H9 (cell line): Measurements from ENCODE around the gene NDUFAF4. TPM values are rescaled to one million over a fixed set of nuclear protein-coding genes. Genes with fewer than 3 reads are reported as not detected.

ENCODE experiments used
- DNase-seq: peaks from one replicate; pipeline ENCODE4 v3.0.0-alpha.2; 2017
- H2AFZ ChIP-seq: one replicate; pipeline ENCODE4 v1.6.1; 2013; ENCODE audit warnings: mild to moderate bottlenecking, low read length, control low read depth, moderate library complexity
- H2AK5ac ChIP-seq: 2 replicates; pipeline ENCODE4 v1.6.1; 2013; ENCODE audit warnings: low read length, control low read depth, mixed read lengths; ENCODE audit not compliant: insufficient read length
- H2BK120ac ChIP-seq: one replicate; pipeline ENCODE4 v1.6.1; 2013; ENCODE audit warnings: low read depth, mild to moderate bottlenecking, low read length, control low read depth, inconsistent platforms; ENCODE audit not compliant: poor library complexity, severe bottlenecking
- H2BK12ac ChIP-seq: 2 replicates; pipeline ENCODE4 v1.6.1; 2013; ENCODE audit warnings: low read length, control low read depth, mixed read lengths, low read depth; ENCODE audit not compliant: insufficient read length
- H2BK15ac ChIP-seq: 2 replicates; pipeline ENCODE4 v1.6.1; 2013; ENCODE audit warnings: low read depth, low read length, control low read depth
- H2BK20ac ChIP-seq: one replicate; pipeline ENCODE4 v1.6.1; 2013; ENCODE audit warnings: low read depth, mild to moderate bottlenecking, low read length, control low read depth, inconsistent platforms; ENCODE audit not compliant: poor library complexity, severe bottlenecking
- H2BK5ac ChIP-seq: 2 replicates; pipeline ENCODE4 v1.6.1; 2013; ENCODE audit warnings: low read length, control low read depth, mixed read lengths; ENCODE audit not compliant: insufficient read length
- H3K14ac ChIP-seq: 2 replicates; pipeline ENCODE4 v1.6.1; 2013; ENCODE audit warnings: low read length, control low read depth; ENCODE audit not compliant: insufficient read depth
- H3K18ac ChIP-seq: 2 replicates; pipeline ENCODE4 v1.6.1; 2013; ENCODE audit warnings: low read depth, mild to moderate bottlenecking, mixed read lengths, low read length, control low read depth; ENCODE audit not compliant: insufficient read length
- H3K23ac ChIP-seq: 2 replicates; pipeline ENCODE4 v1.6.1; 2013; ENCODE audit warnings: low read length, control low read depth, mixed read lengths, low read depth; ENCODE audit not compliant: insufficient read length
- H3K23me2 ChIP-seq: 2 replicates; pipeline ENCODE4 v1.6.1; 2013; ENCODE audit warnings: low read depth, mild to moderate bottlenecking, mixed read lengths, low read length, control low read depth; ENCODE audit not compliant: insufficient read length, poor library complexity, severe bottlenecking
- H3K27ac ChIP-seq: 2 replicates; pipeline ENCODE4 v1.5.1; 2013; ENCODE audit warnings: low read length, control low read depth, mixed read lengths, low read depth; ENCODE audit not compliant: insufficient read length
- H3K27me3 ChIP-seq: 2 replicates; pipeline ENCODE4 v1.6.1; 2013; ENCODE audit warnings: low read length, control low read depth, inconsistent platforms; ENCODE audit not compliant: insufficient read depth
- H3K4ac ChIP-seq: 2 replicates; pipeline ENCODE4 v1.6.1; 2013; ENCODE audit warnings: low read depth, mild to moderate bottlenecking, control low read depth, inconsistent platforms, low read length, moderate library complexity
- H3K4me1 ChIP-seq: 2 replicates; pipeline ENCODE4 v1.6.1; 2013; ENCODE audit warnings: low read length, control low read depth, inconsistent platforms; ENCODE audit not compliant: insufficient read depth
- H3K4me2 ChIP-seq: 2 replicates; pipeline ENCODE4 v1.6.1; 2013; ENCODE audit warnings: low read length, control low read depth, mixed read lengths; ENCODE audit not compliant: insufficient read length, insufficient read depth
- H3K56ac ChIP-seq: 2 replicates; pipeline ENCODE4 v1.6.1; 2013; ENCODE audit warnings: low read depth, mild to moderate bottlenecking, mixed read lengths, low read length, control low read depth; ENCODE audit not compliant: insufficient read length
- H3K79me1 ChIP-seq: 2 replicates; pipeline ENCODE4 v1.6.1; 2013; ENCODE audit warnings: low read depth, mild to moderate bottlenecking, moderate library complexity, low read length, control low read depth, inconsistent platforms; ENCODE audit not compliant: insufficient read depth, poor library complexity, severe bottlenecking
- H3K79me2 ChIP-seq: 2 replicates; pipeline ENCODE4 v1.6.1; 2013; ENCODE audit warnings: low read length, control low read depth, inconsistent platforms; ENCODE audit not compliant: insufficient read depth
- H3K9ac ChIP-seq: 2 replicates; pipeline ENCODE4 v1.6.1; 2013; ENCODE audit warnings: low read length, control low read depth, mixed read lengths; ENCODE audit not compliant: insufficient read length; ENCODE audit errors: extremely low read depth
- H3K9me3 ChIP-seq: one replicate; pipeline ENCODE4 v1.6.1; 2013; ENCODE audit warnings: low read depth, low read length, inconsistent platforms; ENCODE audit not compliant: control insufficient read depth
- H3T11ph ChIP-seq: one replicate; pipeline ENCODE4 v1.6.1; 2013; ENCODE audit warnings: mild to moderate bottlenecking, low read length, control low read depth, inconsistent platforms
- H4K20me1 ChIP-seq: one replicate; pipeline ENCODE4 v1.6.1; 2013; ENCODE audit not compliant: control insufficient read depth, insufficient read length, insufficient read depth
- H4K5ac ChIP-seq: 2 replicates; pipeline ENCODE4 v1.6.1; 2013; ENCODE audit warnings: low read depth, mild to moderate bottlenecking, mixed read lengths, low read length, control low read depth; ENCODE audit not compliant: insufficient read length
- H4K8ac ChIP-seq: replicated peaks from 2 replicates; pipeline ENCODE4 v1.6.1; 2013; ENCODE audit warnings: low read length, control low read depth, mixed read lengths, low read depth; ENCODE audit not compliant: insufficient read length
- H4K91ac ChIP-seq: 2 replicates; pipeline ENCODE4 v1.6.1; 2013; ENCODE audit warnings: low read depth, mild to moderate bottlenecking, moderate library complexity, mixed read lengths, low read length, control low read depth; ENCODE audit not compliant: insufficient read length
- H3K27ac Mint-ChIP-seq, 3 experiments: 2 replicates in 2 of 3; 3 replicates in 1 of 3; pipeline ENCODE4 v1.8.0; 2020 to 2021; ENCODE audit warnings: mixed read lengths in 3 of 3, mild to moderate bottlenecking in 1 of 3, moderate library complexity in 1 of 3
- H3K27me3 Mint-ChIP-seq: 2 replicates; pipeline ENCODE4 v1.8.0; 2021; ENCODE audit warnings: low read depth, mild to moderate bottlenecking, moderate library complexity, mixed read lengths
- H3K36me3 Mint-ChIP-seq, 3 experiments: 2 replicates in 2 of 3; 3 replicates in 1 of 3; pipeline ENCODE4 v1.8.0; 2020 to 2021; ENCODE audit warnings: low read depth in 3 of 3, mixed read lengths in 3 of 3; ENCODE audit not compliant: insufficient read depth in 1 of 3
- H3K4me1 Mint-ChIP-seq, 2 experiments: 2 replicates each; pipeline ENCODE4 v1.8.0; 2020; ENCODE audit warnings: mixed read lengths in 2 of 2
- H3K4me3 Mint-ChIP-seq, 2 experiments: 2 replicates in 1 of 2; 3 replicates in 1 of 2; pipeline ENCODE4 v1.8.0; 2020 to 2021; ENCODE audit warnings: mild to moderate bottlenecking in 2 of 2, mixed read lengths in 2 of 2, moderate library complexity in 1 of 2
- H3K9me3 Mint-ChIP-seq, 2 experiments: 2 replicates in 1 of 2; 3 replicates in 1 of 2; pipeline ENCODE4 v1.8.0; 2020; ENCODE audit warnings: mild to moderate bottlenecking in 2 of 2, mixed read lengths in 2 of 2, moderate library complexity in 1 of 2
- CTCF ChIP-seq: fragments of 200-600 bp; sonication (generic); conservative IDR thresholded peaks from 3 replicates; pipeline ENCODE4 v1.8.0; 2021; ENCODE audit warnings: antibody characterized with exemption, mild to moderate bottlenecking
- total RNA-seq: library from RNA; stranded (reverse); gene quantifications from 2 replicates; pipeline ENCODE4 v1.2.1, GENCODE V29; 2021

The NDUFAF4 gene
- total RNA-seq, 1 experiment from 2014 or later: 86.6 TPM

GRCh38 chr6:96878143-96878542 is 19.5 kb downstream of the NDUFAF4 start:
- Histone ChIP-seq H3K79me2 (no peaks in the 10 kb centered on the region), H3K4me2 (no peak overlapping the region), H3T11ph (no peak overlapping the region), H3K56ac (no peak overlapping the region), H2AFZ (no peak overlapping the region), H4K5ac (no peak overlapping the region), H3K4ac (no peak overlapping the region), H2BK5ac (no peak overlapping the region), H2AK5ac (no peak overlapping the region), H3K14ac (no peak overlapping the region), H2BK12ac (no peak overlapping the region), H2BK15ac (no peak overlapping the region), H2BK120ac (no peak overlapping the region), H2BK20ac (no peak overlapping the region), H3K23ac (no peak overlapping the region), H4K91ac (no peak overlapping the region), H4K8ac (no peak overlapping the region), H3K27me3 (no peaks in the 10 kb centered on the region), H3K9ac (no peak overlapping the region), H3K79me1 (no peaks in the 10 kb centered on the region), H3K18ac (no peak overlapping the region), H3K27ac (no peak overlapping the region), H3K4me1 (no peaks in the 10 kb centered on the region), H4K20me1 (no peaks in the 10 kb centered on the region), H3K9me3 (no peaks in the 10 kb centered on the region), H3K23me2 (no peaks in the 10 kb centered on the region)
- TF ChIP-seq CTCF: no peak
- H3K36me3 Mint-ChIP-seq: no peaks in the 10 kb centered on the region
- H3K4me3 Mint-ChIP-seq: no peak overlapping the region
- no peaks in the 10 kb centered on the region for H3K9me3 Mint-ChIP-seq
- no peaks in the 10 kb centered on the region; a peak in 1 of 4 replicates for H3K4me1 Mint-ChIP-seq
- H3K27ac Mint-ChIP-seq: no peak overlapping the region
- H3K27me3 Mint-ChIP-seq: no peaks in the 10 kb centered on the region
- DNase-seq: no peak
